Suprapubic skin (tissue), 3 donors: Measurements from ENCODE around the gene KDSR.

ENCODE experiments used
- CTCF ChIP-seq, 2 donors: fragments of 200-600 bp in 1 of 2; fragments of 450-650 bp in 1 of 2; sonication (generic) in 1 of 2; IDR thresholded peaks; one replicate each; pipeline ENCODE4 v1.5.1; 2016 to 2019; ENCODE audit warnings: antibody characterized with exemption in 2 of 2, mild to moderate bottlenecking in 1 of 2, moderate library complexity in 1 of 2
- POLR2A ChIP-seq, 2 donors: fragments of 450-650 bp; IDR thresholded peaks; one replicate each; pipeline ENCODE4 v1.6.1; 2017; ENCODE audit warnings: antibody characterized with exemption in 2 of 2, mild to moderate bottlenecking in 2 of 2, moderate library complexity in 2 of 2

GRCh38 chr18:63318889-63319382 lies 48.1 kb downstream of the KDSR start:
- TF ChIP-seq CTCF (IDR thresholded peaks at IDR 0.05): no peak
- TF ChIP-seq POLR2A (IDR thresholded peaks at IDR 0.05): no peak
